ENCODE measurements around the gene FOXM1.
"Not testable (repeated sequence)": the region's sequence is repeated elsewhere in the genome, so short reads cannot be mapped to it uniquely, and the experiment has no call there.

FOXM1 gene

DNA sequence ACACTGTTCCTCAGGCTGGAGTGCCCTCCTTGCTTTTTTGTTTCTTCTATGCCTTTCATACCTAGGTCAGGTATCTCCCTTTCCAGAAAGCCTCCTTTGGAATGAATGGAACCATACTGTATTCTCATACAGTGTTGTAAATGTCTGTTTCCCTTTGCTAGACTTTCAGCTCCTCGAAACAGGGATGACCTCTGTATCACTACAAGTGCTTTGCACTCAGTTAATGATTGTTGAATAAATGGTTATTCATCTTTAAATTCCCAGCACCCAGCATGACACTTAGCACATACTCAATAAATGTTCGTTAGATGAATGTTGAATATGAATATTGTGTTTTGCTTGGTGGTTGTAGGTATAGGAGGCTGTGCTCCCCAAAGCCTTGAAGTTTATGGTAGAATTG, 7.8 kb upstream of the FOXM1 start:
- DNase-seq (ENCODE audit: low read depth) = no peak

- DNase-seq (ENCODE audit: low read depth) = peak; percentile 34
Measured at GRCh38 chr12:2879853-2880252, 2.9 kb upstream of the FOXM1 start.

DNA sequence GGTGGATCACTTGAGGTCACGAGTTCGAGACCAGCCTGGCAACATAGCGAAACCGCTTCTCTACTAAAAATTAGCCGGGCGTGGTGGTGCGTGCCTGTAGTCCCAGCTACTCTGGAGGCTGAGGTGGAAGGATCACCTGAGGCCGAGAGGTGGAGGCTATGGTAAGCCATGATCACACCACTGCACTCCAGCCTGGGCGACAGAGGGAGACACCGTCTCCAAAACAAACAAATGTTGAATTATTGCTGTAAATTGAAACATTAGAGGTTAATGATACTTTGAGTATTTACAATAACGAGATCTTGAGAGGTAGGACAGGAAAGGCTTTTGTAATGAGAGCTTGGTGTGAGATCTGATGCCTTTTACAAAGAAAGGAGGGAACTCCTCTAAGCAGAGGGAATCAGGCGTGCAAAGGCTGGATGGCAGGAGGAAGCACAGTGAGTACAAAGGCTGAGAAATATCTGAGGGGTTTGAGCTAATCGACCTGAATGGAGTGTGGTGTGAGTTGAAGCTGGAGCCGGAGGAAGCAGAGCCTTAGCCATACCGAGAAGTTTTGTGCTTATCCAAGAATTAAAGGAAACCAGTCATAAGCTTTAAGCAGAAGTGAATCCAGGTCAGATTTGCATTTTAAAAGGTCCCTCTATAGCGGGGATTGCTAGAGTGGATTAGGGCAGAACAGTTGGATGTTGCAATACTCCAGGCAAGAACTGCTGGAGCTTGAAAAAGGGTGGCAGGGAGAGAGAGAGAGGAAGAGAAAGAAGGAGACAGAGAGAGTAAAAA, 1.2 kb upstream of the FOXM1 start:
- DNase-seq (ENCODE audit: low read depth) = peak; percentile 82

- peak; percentile 29 for DNase-seq (ENCODE audit: low read depth)
Measured at GRCh38 chr12:2876431-2877046, 435 bp downstream of the FOXM1 start.

DNA sequence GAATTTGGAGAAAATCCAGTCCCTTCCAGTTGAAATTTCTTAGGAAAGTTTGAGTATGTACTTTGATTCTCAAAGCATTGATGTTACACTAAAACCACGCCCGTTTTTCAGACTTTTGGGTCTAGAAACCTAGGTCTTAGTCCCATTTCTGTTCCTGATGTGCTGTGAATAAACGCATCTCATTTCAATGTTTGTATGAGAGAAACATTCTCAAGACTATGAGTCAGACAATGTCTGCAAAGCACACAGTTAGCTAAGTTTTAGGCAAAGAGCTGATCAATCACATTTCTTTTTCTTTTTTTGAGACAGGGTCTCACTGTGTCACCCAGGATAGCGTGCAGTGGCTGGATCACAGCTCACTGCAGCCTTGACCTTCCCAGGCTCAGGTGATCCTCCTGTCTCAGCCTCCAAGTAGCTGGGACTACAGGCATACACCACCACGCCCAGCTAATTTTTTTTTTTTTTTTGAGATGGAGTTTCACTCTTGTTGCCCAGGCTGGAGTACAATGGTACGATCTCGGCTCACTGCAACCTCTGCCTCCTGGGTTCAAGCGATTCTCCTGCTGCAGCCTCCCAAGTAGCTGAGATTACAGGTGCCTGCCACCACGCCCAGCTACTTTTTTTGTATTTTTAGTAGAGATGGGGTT, 7.9 kb downstream of the FOXM1 start:
- DNase-seq (ENCODE audit: low read depth) = peak; percentile 66

DNA sequence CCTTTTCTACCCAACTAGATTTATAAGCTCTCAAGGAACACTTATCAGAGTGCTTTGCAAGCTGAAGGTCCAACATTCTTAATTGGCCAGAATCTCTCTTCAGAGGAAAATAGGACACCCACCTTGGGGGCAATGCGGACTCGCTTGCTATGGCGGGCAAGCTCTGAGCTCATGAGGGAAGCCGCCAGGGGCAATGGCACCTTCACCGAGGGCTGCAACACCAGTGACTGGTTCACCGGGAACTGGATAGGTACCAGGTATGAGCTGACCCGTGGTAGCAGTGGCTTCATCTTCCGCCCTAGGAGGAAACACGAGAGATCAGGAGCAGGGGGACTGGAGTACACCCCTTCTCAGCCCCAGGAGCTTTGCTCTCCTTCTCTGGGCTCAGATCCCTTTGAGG, 12.8 kb downstream of the FOXM1 start:
- DNase-seq (ENCODE audit: low read depth) = no peak

DNA sequence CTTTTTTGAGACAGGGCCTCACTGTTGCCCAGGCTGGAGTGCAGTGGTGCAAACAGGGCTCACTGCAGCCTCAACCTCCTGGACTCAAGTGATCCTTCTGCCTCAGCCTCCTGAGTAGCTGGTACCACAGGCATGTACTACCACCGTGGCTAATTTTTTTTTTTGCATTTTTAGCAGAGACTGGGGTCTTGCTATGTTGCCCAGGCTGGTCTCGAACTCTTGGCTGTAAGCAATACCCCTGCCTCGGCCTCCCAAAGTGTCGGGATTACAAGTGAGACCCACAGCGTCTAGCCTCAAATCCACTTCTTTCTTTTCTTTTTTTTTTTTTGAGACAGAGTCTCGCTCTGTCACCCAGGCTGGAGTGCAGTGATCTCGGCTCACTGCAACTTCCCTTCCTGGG, 13.6 kb downstream of the FOXM1 start:
- not testable (repeated sequence) for DNase-seq (ENCODE audit: low read depth)

GRCh38 chr12:2862876-2863275, 14.1 kb downstream of the FOXM1 start:
- no peak for DNase-seq (ENCODE audit: low read depth)

GRCh38 chr12:2860170-2860569, 16.8 kb downstream of the FOXM1 start:
- no peak for DNase-seq (ENCODE audit: low read depth)

GRCh38 chr12:2858944-2859421, 18.0 kb downstream of the FOXM1 start:
- peak; percentile 12 for DNase-seq (ENCODE audit: low read depth)

- no peak for DNase-seq (ENCODE audit: low read depth)
Measured at GRCh38 chr12:2858334-2858733, 18.6 kb downstream of the FOXM1 start.

GRCh38 chr12:2857576-2857975, 19.4 kb downstream of the FOXM1 start:
- no peak for DNase-seq (ENCODE audit: low read depth)

DNA sequence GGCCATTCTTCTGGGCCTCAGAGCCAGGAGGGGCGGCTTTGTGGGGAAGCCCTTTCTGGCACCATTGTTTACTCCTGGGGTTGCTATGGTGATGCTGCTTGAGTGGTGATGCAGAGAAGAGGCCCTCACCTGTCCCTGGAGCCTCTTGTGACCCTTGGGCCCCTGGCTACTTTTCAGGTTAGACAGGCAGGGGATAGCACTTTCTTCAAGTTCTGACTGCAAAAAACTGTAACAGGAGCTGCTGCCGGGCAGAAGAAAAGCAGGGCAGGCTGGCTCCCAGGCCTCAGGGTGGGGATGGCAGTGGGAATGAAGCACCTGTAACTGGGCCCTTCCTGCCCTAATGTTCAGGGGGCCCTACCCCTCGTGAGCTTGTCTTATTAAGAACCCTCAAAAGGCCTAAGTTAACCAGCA, 19.9 kb downstream of the FOXM1 start, which contains the start of gene TEX52:
Gene TEX52 (minus strand): TSS at position 19 of the 411 bp plus-strand sequence. CDS start 13 bp downstream, at position 6.
- no peak for DNase-seq (ENCODE audit: low read depth)

DNA sequence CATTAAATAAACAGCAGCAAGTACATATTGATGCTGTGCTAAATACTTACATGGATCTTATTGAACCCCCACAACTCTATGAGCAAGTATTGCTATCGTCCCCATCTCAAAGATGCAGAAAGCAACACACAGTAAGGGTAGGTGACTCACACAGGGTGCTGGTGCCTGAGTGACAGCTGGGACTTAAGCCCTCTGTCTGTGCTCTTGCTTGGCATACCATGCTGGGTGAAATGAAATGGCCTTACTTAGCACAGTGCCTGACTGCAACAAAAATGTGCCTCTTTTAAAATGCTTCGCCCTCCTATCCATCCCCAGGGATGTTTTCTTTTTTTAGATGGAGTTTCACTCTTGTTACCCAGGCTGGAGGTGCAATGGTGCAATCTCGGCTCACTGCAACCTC, 20.9 kb downstream of the FOXM1 start:
- no peak for DNase-seq (ENCODE audit: low read depth)

DNA sequence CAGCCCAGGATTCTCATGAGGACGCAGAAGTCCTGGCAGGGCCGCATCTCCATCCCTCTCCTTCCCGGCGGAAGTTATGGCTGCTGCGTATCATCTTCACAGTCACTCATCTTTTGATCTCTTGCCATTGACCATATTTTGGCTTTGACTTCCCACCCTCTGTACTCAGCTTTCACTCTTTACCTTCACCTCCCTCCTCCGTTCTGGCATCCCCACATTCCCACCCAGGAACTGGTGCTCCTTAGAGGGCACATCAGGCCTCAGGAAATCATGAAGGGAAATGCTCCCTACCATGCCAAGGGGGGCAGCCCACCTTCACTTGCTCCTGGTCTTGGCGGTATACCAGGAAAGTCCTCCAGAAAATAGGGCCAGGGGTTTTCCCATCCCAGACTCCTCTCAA, 21.4 kb downstream of the FOXM1 start:
- DNase-seq (ENCODE audit: low read depth) = no peak

DNA sequence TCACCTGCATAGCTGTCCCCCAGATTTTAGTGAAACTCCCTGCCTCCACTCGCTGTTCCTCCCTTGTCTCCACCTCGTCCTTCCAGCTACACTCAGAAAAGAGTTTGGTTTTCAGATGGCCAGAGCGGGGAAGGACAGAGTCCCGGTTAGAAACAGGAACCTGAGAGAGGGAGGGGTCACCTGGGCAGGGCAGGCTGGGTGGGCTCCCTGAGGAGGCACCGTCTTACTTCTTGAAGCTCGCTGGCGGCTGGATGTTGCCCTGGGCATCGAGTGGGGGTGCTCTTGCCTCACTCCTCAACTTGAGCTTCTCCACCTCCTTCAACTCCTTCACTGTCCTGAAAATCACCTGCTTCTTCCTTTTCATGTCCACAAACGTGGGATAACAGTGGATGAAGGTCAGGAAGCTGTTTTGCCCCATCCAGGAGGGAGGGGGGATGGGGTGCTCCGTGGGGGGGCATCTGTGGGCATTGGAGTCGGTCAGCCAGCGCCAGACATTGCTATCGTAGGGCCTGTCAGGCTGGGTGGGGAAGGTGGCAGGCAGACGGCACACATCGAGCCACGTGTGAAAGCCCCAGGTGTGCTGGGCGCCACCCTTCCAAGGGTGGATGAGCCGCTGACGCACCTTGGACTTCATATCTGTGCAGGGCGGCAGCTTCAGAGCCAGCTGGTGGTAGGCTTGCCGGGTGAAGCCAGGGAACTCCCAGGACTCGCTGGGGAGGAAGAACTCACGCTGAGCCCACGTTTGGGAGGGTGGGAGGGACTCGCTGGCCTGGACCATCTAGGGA, 22.1 kb downstream of the FOXM1 start:
- DNase-seq (ENCODE audit: low read depth) = no peak

- peak; percentile 69 for DNase-seq (ENCODE audit: low read depth)
Measured at GRCh38 chr12:2853626-2854025, 23.3 kb downstream of the FOXM1 start.

- no peak for DNase-seq (ENCODE audit: low read depth)
Measured at GRCh38 chr12:2851931-2852330, 25.0 kb downstream of the FOXM1 start.

GRCh38 chr12:2845280-2845679, 31.7 kb downstream of the FOXM1 start:
- DNase-seq (ENCODE audit: low read depth) = peak; percentile 81

- DNase-seq (ENCODE audit: low read depth) = no peak
Measured at GRCh38 chr12:2844786-2845185, 32.2 kb downstream of the FOXM1 start.

GRCh38 chr12:2842948-2843347, 34.0 kb downstream of the FOXM1 start:
- DNase-seq (ENCODE audit: low read depth) = no peak

DNA sequence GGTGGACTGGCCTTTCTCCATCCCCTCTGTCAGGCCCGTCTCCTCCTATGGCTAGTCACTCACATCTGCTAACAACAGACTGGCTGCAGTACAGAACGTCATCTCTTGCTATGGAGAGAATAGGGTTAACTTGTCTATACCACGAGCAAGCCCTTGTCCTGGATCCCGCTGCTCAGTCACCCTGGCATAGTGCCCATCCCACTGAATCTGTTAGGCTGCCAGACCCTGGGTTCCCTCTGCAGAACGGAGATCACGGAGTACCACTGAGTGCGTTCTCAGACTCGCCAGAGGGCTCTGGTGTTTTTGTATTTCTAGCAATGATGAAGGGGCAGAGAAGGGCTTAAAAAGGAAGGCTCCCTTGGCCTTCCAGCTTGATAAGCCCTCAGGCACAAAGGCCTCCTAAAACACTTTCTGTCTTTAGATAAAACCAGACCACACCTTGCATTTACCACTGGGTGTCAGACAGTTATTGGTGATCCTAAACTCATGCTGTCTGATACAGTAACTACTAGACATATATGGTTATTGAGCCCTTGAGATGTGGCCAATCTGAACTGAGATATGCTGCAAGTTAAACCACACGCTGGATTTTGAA, 35.8 kb downstream of the FOXM1 start:
- no peak for DNase-seq (ENCODE audit: low read depth)

Data from iris pigment epithelial cell (primary cell).